ENCODE data around the gene MX2.

MX2 gene

DNA sequence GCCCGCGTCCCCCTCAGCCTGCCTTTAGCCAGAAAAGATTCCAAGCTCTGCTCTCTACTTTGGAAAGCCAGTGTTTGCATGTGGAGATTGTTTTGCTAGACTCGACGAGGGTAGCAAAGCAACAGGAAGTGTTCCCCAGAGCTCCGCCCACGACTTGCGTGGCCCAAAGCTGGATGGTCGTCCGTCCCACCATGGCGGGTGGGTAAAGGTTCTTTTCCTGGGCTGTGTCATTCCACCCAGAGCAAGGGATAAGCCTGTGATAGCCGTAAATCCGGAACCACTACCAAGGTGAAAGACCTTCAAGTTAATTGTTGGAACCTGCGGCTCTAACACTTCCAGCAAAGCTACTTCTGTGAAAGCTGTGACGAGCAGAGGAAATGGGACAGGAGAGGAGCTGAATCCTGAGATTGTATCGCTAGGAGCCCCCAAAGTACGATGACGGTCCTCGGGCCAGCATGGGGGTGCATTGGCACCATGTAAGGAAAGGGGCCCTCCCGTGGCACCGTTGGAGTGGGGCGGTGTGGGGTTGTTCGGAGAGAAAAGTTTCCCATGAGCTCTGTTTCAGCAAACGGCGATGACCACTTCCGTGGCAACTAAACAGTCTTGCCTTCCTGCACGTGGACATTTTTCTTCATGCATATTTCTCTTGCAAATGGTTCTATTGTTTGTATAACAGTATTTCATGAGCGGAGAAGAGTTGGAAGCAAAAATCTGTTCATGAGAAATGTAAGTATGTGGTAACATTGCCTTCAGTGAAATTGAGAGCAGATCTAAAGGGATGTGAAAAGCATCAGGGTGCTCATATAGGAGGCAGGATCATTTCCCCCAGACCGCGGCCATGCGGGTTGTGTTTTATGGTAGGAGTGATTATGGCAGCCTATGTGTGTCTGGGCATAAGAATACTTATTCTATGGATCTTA, 8.4 kb downstream of the MX2 start:
- Histone ChIP-seq H3K27ac (ENCODE audit: insufficient read depth, low read length, poor library complexity, severe bottlenecking) (peak overlapping the region; percentile 80), H3K9me3 (ENCODE audit: control insufficient read depth, low read length) (no peaks in the 10 kb centered on the region), H3K27me3 (replicated peaks; ENCODE audit: control insufficient read depth, insufficient read depth, low read length, poor library complexity, severe bottlenecking) (no peaks in the 10 kb centered on the region), H3K4me3 (ENCODE audit: insufficient read depth, low read depth, low read length, poor library complexity, severe bottlenecking) (peak overlapping the region; percentile 49), H3K4me1 (ENCODE audit: control insufficient read depth, insufficient read depth, low read length, poor library complexity, severe bottlenecking) (peaks cover 17% of the 10 kb centered on the region), H3K36me3 (ENCODE audit: control insufficient read depth, insufficient read depth, low read length) (peaks cover 19% of the 10 kb centered on the region)
- DNase-seq: peak in 1 of 3 donors; percentile 21

DNA sequence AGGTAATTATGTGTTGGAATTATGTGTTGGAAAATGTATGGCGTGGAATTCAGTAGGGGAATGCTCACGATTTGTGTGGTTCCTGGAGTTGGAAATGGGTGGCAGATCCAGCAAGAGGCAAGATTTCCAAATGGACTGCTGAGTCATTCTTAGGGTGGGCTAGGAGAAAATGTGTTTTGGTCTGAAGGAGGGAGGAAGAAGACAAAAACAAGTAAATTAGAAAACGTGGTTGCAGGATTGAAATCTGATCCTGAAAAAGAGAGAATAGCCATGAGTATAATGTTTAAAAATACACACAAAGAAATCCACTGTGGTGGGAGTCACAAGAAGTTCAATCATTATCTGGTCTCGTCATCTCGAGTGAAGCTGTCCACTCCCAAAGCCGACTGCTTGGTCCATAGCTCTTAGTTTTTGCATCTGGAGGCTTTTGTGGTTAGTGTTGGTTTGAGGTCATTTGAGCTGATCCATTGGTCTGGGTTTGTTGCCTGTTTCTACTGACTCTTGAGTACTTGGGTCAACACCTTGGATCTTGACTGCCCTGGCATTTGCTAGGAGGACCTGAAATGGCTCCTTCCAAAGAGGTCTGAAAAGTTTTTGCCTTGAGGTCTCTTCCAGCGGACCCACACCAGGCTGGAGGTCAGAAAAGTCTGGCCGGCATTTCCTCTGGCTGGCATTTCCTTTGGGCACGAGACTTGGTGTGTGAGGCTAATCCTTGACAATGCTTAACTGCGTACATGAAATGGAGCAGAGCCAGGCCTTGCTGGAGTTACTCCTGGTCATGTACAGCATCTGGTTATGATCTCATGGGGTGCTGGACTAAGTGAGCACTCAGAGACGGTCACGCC, 9.2 kb downstream of the MX2 start:
- Histone ChIP-seq H3K4me1 (ENCODE audit: control insufficient read depth, insufficient read depth, low read length, poor library complexity, severe bottlenecking) (peaks cover 17% of the 10 kb centered on the region), H3K27ac (ENCODE audit: insufficient read depth, low read length, poor library complexity, severe bottlenecking) (no peak overlapping the region), H3K27me3 (replicated peaks; ENCODE audit: control insufficient read depth, insufficient read depth, low read length, poor library complexity, severe bottlenecking) (no peaks in the 10 kb centered on the region), H3K36me3 (ENCODE audit: control insufficient read depth, insufficient read depth, low read length) (peaks cover 13% of the 10 kb centered on the region), H3K4me3 (ENCODE audit: insufficient read depth, low read depth, low read length, poor library complexity, severe bottlenecking) (peak overlapping the region; percentile 11), H3K9me3 (ENCODE audit: control insufficient read depth, low read length) (no peaks in the 10 kb centered on the region)
- no peak for DNase-seq

DNA sequence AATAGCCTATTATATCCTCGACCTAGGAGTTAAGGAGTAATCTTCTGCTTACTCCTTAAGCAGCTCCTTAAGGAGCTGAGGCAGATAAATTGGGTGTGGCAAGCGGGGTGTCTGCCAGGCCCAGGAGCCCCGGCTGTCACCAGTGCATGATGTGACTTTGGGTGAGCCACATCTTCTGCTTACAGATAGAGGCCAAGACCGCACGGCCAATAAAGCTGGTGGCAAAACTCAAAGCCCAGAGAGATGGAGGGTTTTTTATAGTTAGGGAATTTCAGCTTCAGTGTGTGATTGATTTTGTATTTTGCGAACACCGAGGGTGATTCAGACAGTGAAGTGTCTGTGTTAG, 9.8 kb downstream of the MX2 start:
- peaks cover 15% of the 10 kb centered on the region for H3K36me3 ChIP-seq (ENCODE audit: control insufficient read depth, insufficient read depth, low read length)
- H3K4me1 ChIP-seq (ENCODE audit: control insufficient read depth, insufficient read depth, low read length, poor library complexity, severe bottlenecking): peaks cover 17% of the 10 kb centered on the region
- no peak for DNase-seq
- peak overlapping the region; percentile 11 for H3K4me3 ChIP-seq (ENCODE audit: insufficient read depth, low read depth, low read length, poor library complexity, severe bottlenecking)
- no peak overlapping the region for H3K27ac ChIP-seq (ENCODE audit: insufficient read depth, low read length, poor library complexity, severe bottlenecking)
- H3K27me3 ChIP-seq (replicated peaks; ENCODE audit: control insufficient read depth, insufficient read depth, low read length, poor library complexity, severe bottlenecking): no peaks in the 10 kb centered on the region
- H3K9me3 ChIP-seq (ENCODE audit: control insufficient read depth, low read length): no peaks in the 10 kb centered on the region

DNA sequence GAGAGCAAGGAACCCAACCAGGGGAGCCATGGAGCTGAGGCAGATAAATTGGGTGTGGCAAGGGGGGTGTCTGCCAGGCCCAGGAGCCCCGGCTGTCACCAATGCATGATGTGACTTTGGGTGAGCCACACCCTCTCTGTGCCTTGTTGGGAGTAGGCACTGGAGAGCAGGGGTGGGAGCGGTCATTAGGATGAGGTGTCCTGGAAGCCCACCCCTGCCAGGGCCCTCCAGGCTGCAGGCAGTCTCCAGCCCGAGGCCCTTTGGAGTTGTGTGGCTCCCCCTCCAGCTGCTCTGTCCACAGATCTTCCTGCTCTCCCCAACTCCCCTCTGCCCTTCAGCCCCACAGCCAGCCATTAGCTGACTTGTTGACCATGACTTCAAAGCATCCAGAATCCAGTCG, 11.4 kb downstream of the MX2 start:
- Histone ChIP-seq H3K27ac (ENCODE audit: insufficient read depth, low read length, poor library complexity, severe bottlenecking) (no peak overlapping the region), H3K4me3 (ENCODE audit: insufficient read depth, low read depth, low read length, poor library complexity, severe bottlenecking) (no peak overlapping the region), H3K36me3 (ENCODE audit: control insufficient read depth, insufficient read depth, low read length) (peaks cover 30% of the 10 kb centered on the region), H3K9me3 (ENCODE audit: control insufficient read depth, low read length) (no peaks in the 10 kb centered on the region), H3K4me1 (ENCODE audit: control insufficient read depth, insufficient read depth, low read length, poor library complexity, severe bottlenecking) (peaks cover 17% of the 10 kb centered on the region), H3K27me3 (replicated peaks; ENCODE audit: control insufficient read depth, insufficient read depth, low read length, poor library complexity, severe bottlenecking) (no peaks in the 10 kb centered on the region)
- no peak for DNase-seq

DNA sequence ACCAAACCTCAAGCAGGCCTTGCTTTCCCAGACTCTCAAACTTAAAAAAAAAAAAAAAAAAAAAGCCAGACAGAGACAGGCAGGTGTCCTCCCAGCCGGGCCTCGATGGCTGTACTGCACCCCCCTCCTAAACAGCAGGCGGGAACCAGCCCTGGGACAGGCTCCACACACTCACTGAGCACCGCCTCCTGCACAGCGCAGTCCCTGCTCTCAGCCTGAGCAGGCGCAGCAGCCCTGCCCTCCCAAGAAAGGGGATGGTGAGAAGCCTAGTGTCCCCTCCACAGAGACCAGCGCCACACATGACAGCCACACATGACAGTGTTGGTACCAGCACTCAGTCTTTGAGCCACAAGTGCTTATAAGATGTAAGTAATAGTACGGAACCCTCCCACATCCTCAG, 11.9 kb downstream of the MX2 start:
- Histone ChIP-seq H3K27ac (ENCODE audit: insufficient read depth, low read length, poor library complexity, severe bottlenecking) (no peak overlapping the region), H3K4me1 (ENCODE audit: control insufficient read depth, insufficient read depth, low read length, poor library complexity, severe bottlenecking) (peaks cover 13% of the 10 kb centered on the region), H3K36me3 (ENCODE audit: control insufficient read depth, insufficient read depth, low read length) (peaks cover 35% of the 10 kb centered on the region), H3K9me3 (ENCODE audit: control insufficient read depth, low read length) (no peaks in the 10 kb centered on the region), H3K4me3 (ENCODE audit: insufficient read depth, low read depth, low read length, poor library complexity, severe bottlenecking) (no peak overlapping the region), H3K27me3 (replicated peaks; ENCODE audit: control insufficient read depth, insufficient read depth, low read length, poor library complexity, severe bottlenecking) (no peaks in the 10 kb centered on the region)
- no peak for DNase-seq

DNA sequence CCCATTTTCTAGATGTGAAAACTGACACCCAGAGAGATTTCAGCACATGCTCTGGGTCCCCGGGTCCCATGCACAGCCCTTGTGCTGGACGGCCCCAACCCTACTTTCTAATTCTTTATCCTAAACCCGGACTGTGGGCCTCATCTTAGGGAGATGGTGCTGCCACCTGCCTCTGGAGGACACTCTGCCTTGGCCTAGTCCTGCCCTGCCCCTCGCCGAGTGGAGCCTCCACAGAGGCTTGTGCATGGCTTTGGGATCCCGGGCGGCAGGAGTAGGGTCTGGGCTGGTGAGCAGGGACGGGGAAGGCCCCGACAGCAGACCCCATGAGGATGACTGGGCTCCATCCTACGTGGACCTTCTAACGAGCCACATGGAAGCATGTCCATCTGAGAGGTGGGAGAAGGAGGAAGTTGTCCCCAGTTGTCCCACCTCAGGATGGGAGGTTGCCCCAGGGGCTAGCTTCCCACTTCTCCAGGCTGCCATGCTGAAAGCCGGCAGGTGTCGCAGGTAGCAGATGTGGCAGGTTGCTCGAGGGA, 12.4 kb downstream of the MX2 start:
- Histone ChIP-seq H3K9me3 (ENCODE audit: control insufficient read depth, low read length) (no peaks in the 10 kb centered on the region), H3K36me3 (ENCODE audit: control insufficient read depth, insufficient read depth, low read length) (peaks cover 40% of the 10 kb centered on the region), H3K27me3 (replicated peaks; ENCODE audit: control insufficient read depth, insufficient read depth, low read length, poor library complexity, severe bottlenecking) (no peaks in the 10 kb centered on the region), H3K4me1 (ENCODE audit: control insufficient read depth, insufficient read depth, low read length, poor library complexity, severe bottlenecking) (peaks cover 8% of the 10 kb centered on the region), H3K4me3 (ENCODE audit: insufficient read depth, low read depth, low read length, poor library complexity, severe bottlenecking) (no peak overlapping the region), H3K27ac (ENCODE audit: insufficient read depth, low read length, poor library complexity, severe bottlenecking) (no peak overlapping the region)
- DNase-seq: no peak

DNA sequence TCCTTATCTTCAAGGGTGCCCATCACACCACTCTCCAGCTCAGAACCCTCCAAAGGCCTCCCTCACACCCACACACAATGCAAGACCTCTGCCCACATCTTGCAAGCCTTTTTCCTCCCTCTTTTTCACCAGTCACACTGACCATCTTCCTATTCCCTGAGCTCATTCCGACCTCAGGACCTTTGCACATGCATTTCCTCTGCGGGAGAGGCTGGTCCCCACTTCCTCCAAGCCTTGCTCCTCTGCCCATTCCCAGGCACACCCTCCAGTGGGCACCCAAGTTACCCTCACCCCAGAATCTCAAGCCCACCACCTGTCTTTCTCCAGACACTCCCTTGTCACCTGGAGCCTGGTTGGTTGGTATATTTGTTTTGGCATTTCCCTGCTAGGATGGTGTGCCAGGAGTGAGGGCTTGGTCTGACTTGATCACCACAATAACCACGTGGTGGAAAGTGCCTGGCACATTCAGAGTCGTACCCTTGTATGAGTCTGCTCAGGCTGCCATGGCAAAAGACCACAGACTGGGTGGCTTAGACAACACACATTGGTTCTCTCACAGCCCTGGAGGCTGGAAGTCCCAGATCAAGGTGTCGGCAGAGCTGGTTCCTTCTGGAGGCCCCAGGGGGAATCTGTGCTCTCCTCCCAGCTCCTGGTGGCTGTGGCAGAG, 13.2 kb downstream of the MX2 start:
- Histone ChIP-seq H3K27me3 (replicated peaks; ENCODE audit: control insufficient read depth, insufficient read depth, low read length, poor library complexity, severe bottlenecking) (no peaks in the 10 kb centered on the region), H3K36me3 (ENCODE audit: control insufficient read depth, insufficient read depth, low read length) (peaks cover 45% of the 10 kb centered on the region), H3K4me3 (ENCODE audit: insufficient read depth, low read depth, low read length, poor library complexity, severe bottlenecking) (no peak overlapping the region), H3K9me3 (ENCODE audit: control insufficient read depth, low read length) (no peaks in the 10 kb centered on the region), H3K27ac (ENCODE audit: insufficient read depth, low read length, poor library complexity, severe bottlenecking) (no peak overlapping the region), H3K4me1 (ENCODE audit: control insufficient read depth, insufficient read depth, low read length, poor library complexity, severe bottlenecking) (peaks cover 6% of the 10 kb centered on the region)
- DNase-seq: no peak

DNA sequence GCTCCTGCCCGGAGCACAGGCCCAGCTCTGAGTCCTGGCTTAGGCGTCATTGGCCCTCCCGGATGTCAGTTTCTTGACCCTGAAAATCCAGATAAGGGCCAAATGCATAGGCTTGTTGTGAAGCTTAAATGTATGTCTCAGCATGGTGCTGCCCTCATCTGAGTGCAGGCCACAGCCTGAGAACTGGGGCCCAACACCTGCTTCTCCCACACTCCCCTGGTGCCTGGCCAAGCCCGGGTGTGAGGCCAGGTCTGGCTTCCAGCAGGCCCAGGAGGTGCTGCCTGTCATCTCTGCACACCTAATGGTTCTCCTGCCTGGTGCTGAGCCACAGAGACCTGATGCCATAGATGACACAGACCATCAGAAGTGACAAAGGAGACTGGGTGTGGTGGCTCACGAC, 14.0 kb downstream of the MX2 start:
- Histone ChIP-seq H3K36me3 (ENCODE audit: control insufficient read depth, insufficient read depth, low read length) (peaks cover 53% of the 10 kb centered on the region), H3K27me3 (replicated peaks; ENCODE audit: control insufficient read depth, insufficient read depth, low read length, poor library complexity, severe bottlenecking) (no peaks in the 10 kb centered on the region), H3K4me1 (ENCODE audit: control insufficient read depth, insufficient read depth, low read length, poor library complexity, severe bottlenecking) (peaks cover 6% of the 10 kb centered on the region), H3K9me3 (ENCODE audit: control insufficient read depth, low read length) (no peaks in the 10 kb centered on the region), H3K27ac (ENCODE audit: insufficient read depth, low read length, poor library complexity, severe bottlenecking) (no peak overlapping the region), H3K4me3 (ENCODE audit: insufficient read depth, low read depth, low read length, poor library complexity, severe bottlenecking) (no peak overlapping the region)
- no peak for DNase-seq

DNA sequence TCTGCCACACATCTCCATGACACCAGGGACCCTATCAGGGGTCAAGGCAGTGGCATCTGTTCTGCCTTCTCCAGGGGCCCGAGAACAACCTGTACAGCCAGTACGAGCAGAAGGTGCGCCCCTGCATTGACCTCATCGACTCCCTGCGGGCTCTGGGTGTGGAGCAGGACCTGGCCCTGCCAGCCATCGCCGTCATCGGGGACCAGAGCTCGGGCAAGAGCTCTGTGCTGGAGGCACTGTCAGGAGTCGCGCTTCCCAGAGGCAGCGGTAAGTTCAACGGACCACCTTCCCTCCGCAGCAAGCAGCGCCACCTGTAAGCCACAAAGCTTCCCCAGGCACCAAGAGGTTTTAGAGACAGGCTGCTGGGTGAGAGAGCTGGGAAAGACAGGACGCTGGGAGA, 15.9 kb downstream of the MX2 start:
- H3K4me1 ChIP-seq (ENCODE audit: control insufficient read depth, insufficient read depth, low read length, poor library complexity, severe bottlenecking): no peaks in the 10 kb centered on the region

More for the DNA sequence above, 15.9 kb downstream of the MX2 start:
- no peak for DNase-seq
- Histone ChIP-seq H3K27me3 (replicated peaks; ENCODE audit: control insufficient read depth, insufficient read depth, low read length, poor library complexity, severe bottlenecking) (no peaks in the 10 kb centered on the region), H3K36me3 (ENCODE audit: control insufficient read depth, insufficient read depth, low read length) (peaks cover 61% of the 10 kb centered on the region), H3K9me3 (ENCODE audit: control insufficient read depth, low read length) (no peaks in the 10 kb centered on the region), H3K4me3 (ENCODE audit: insufficient read depth, low read depth, low read length, poor library complexity, severe bottlenecking) (no peak overlapping the region), H3K27ac (ENCODE audit: insufficient read depth, low read length, poor library complexity, severe bottlenecking) (no peak overlapping the region)
